H1 (cell line): ENCODE measurements around the gene DAPL1. TPM values are rescaled to one million over a fixed set of nuclear protein-coding genes. Genes with fewer than 3 reads are reported as not detected.

Experiments used
- CTCF ChIA-PET: fragments of 300-600 bp; sonication (Branson Sonifier 250); formaldehyde crosslinking; loops from one replicate; lab custom pipeline; 2021; ENCODE audit not compliant: partially characterized antibody; lab: Charles Lee
- POLR2A ChIA-PET: fragments of 300-600 bp; sonication (Branson Sonifier 250); formaldehyde crosslinking; loops from one replicate; lab custom pipeline; 2021; ENCODE audit warnings: inconsistent platforms; ENCODE audit not compliant: partially characterized antibody; lab: Charles Lee
- DNase-seq, 2 experiments: peaks; one replicate each; pipeline versions ENCODE4 v3.0.0 to v3.0.0-alpha.2; 2010 to 2022; ENCODE audit warnings: low spot score in 2 of 2, low read depth in 1 of 2, mixed read lengths in 1 of 2
- FAIRE-seq: peaks from 2 replicates; lab custom pipeline; 2011; peaks lifted over from hg19 to GRCh38; lab: Jason Lieb, UNC
- H2AFZ ChIP-seq: 2 replicates; pipeline ENCODE4 v1.8.1; 2012; ENCODE audit warnings: low read length, inconsistent platforms
- H2AK5ac ChIP-seq: 2 replicates; pipeline ENCODE4 v1.6.1; 2013; ENCODE audit warnings: low read depth, low read length
- H2BK120ac ChIP-seq: replicated peaks from 2 replicates; pipeline ENCODE3; 2013; ENCODE audit warnings: low read depth, low read length, inconsistent platforms
- H2BK12ac ChIP-seq: 2 replicates; pipeline ENCODE4 v1.6.1; 2013; ENCODE audit warnings: low read depth, low read length
- H2BK15ac ChIP-seq: 2 replicates; pipeline ENCODE4 v1.6.1; 2013; ENCODE audit warnings: low read length
- H2BK20ac ChIP-seq: 2 replicates; pipeline ENCODE4 v1.6.1; 2013; ENCODE audit warnings: low read length
- H2BK5ac ChIP-seq: 2 replicates; pipeline ENCODE4 v1.6.1; 2013; ENCODE audit warnings: low read depth, low read length
- H3K14ac ChIP-seq: 2 replicates; pipeline ENCODE4 v1.6.1; 2013; ENCODE audit warnings: inconsistent platforms; ENCODE audit not compliant: insufficient read length
- H3K18ac ChIP-seq: 2 replicates; pipeline ENCODE4 v1.6.1; 2013; ENCODE audit warnings: low read length; ENCODE audit errors: extremely low read depth
- H3K23ac ChIP-seq: 2 replicates; pipeline ENCODE4 v1.6.1; 2013; ENCODE audit warnings: inconsistent platforms; ENCODE audit not compliant: insufficient read length
- H3K23me2 ChIP-seq: 2 replicates; pipeline ENCODE4 v1.6.1; 2013; ENCODE audit warnings: low read depth, low read length
- H3K27ac ChIP-seq: 2 replicates; pipeline ENCODE4 v1.6.1; 2011; ENCODE audit warnings: low read depth, low read length, inconsistent platforms
- H3K27me3 ChIP-seq, 4 experiments: replicated peaks in 1 of 4; 1 replicate in 1 of 4; 2 replicates in 3 of 4; pipeline versions ENCODE4 v1.6.1 to v1.8.1; 2011 to 2013; ENCODE audit warnings: low read length in 3 of 4, mild to moderate bottlenecking in 3 of 4, inconsistent platforms in 2 of 4, mixed read lengths in 2 of 4, moderate library complexity in 1 of 4; ENCODE audit not compliant: control insufficient read depth in 3 of 4, insufficient read depth in 3 of 4; ENCODE audit errors: extremely low read depth in 1 of 4
- H3K36me3 ChIP-seq, 4 experiments: 2 replicates each; pipeline versions ENCODE4 v1.6.1 to v1.8.1; 2011 to 2013; ENCODE audit warnings: mild to moderate bottlenecking in 4 of 4, low read length in 3 of 4, moderate library complexity in 2 of 4, control low read depth in 1 of 4, inconsistent platforms in 1 of 4; ENCODE audit not compliant: insufficient read depth in 4 of 4, control insufficient read depth in 2 of 4
- H3K4ac ChIP-seq: replicated peaks from 2 replicates; pipeline ENCODE3; 2013; ENCODE audit warnings: low read length, low read depth, mixed read lengths, inconsistent platforms; ENCODE audit not compliant: insufficient read length
- H3K4me1 ChIP-seq, 4 experiments: replicated peaks in 1 of 4; 1 replicate in 1 of 4; 2 replicates in 3 of 4; pipeline versions ENCODE4 v1.6.1 to v1.8.1; 2011 to 2013; ENCODE audit warnings: low read length in 3 of 4, inconsistent platforms in 2 of 4, mixed read lengths in 1 of 4; ENCODE audit not compliant: insufficient read depth in 4 of 4, control insufficient read depth in 3 of 4
- H3K4me2 ChIP-seq, 2 experiments: 2 replicates each; pipeline versions ENCODE4 v1.6.1 to v1.8.1; 2011 to 2013; ENCODE audit warnings: low read depth in 2 of 2, low read length in 2 of 2, control low read depth in 1 of 2, inconsistent platforms in 1 of 2, mild to moderate bottlenecking in 1 of 2; ENCODE audit not compliant: insufficient read depth in 1 of 2
- H3K4me3 ChIP-seq, 4 experiments: fragments of 200-600, 300-600 bp in 1 of 4; sonication (generic), shearing (Covaris generic), sonication (Bioruptor Twin) in 1 of 4; 2 replicates each; pipeline versions ENCODE4 v1.5.1 to v1.8.1; 2011 to 2016; ENCODE audit warnings: low read length in 4 of 4, low read depth in 3 of 4, control low read depth in 2 of 4, inconsistent platforms in 2 of 4, mild to moderate bottlenecking in 2 of 4, mixed read lengths in 1 of 4, moderate library complexity in 1 of 4; ENCODE audit not compliant: insufficient read depth in 2 of 4; ENCODE audit errors: extremely low read depth in 1 of 4
- H3K56ac ChIP-seq: replicated peaks from 2 replicates; pipeline ENCODE3; 2013; ENCODE audit warnings: low read depth, mild to moderate bottlenecking, mixed read lengths, low read length, inconsistent platforms; ENCODE audit not compliant: insufficient read length
- H3K79me1 ChIP-seq: 2 replicates; pipeline ENCODE4 v1.6.1; 2013; ENCODE audit warnings: low read depth, low read length, control low read depth
- H3K79me2 ChIP-seq, 2 experiments: 2 replicates each; pipeline versions ENCODE4 v1.6.1 to v1.8.1; 2012 to 2013; ENCODE audit warnings: low read length in 2 of 2, mild to moderate bottlenecking in 2 of 2, inconsistent platforms in 1 of 2; ENCODE audit not compliant: insufficient read depth in 2 of 2, control insufficient read depth in 1 of 2
- H3K9ac ChIP-seq, 4 experiments: replicated peaks in 1 of 4; 1 replicate in 1 of 4; 2 replicates in 3 of 4; pipeline versions ENCODE4 v1.6.1 to v1.8.1; 2011 to 2013; ENCODE audit warnings: low read depth in 3 of 4, low read length in 3 of 4, control low read depth in 2 of 4, mild to moderate bottlenecking in 2 of 4, moderate library complexity in 2 of 4, inconsistent platforms in 1 of 4; ENCODE audit errors: extremely low read depth in 1 of 4
- H3K9me3 ChIP-seq, 2 experiments: 2 replicates each; pipeline versions ENCODE4 v1.6.1 to v1.8.1; 2012 to 2013; ENCODE audit warnings: mild to moderate bottlenecking in 2 of 2, moderate library complexity in 2 of 2, control low read depth in 1 of 2, inconsistent platforms in 1 of 2, low read depth in 1 of 2, low read length in 1 of 2, mixed read lengths in 1 of 2; ENCODE audit not compliant: insufficient read depth in 2 of 2
- H4K20me1 ChIP-seq, 2 experiments: replicated peaks in 1 of 2; 2 replicates each; pipeline versions ENCODE3 to v1.8.1; 2011 to 2013; ENCODE audit warnings: inconsistent platforms in 2 of 2, low read length in 2 of 2, mild to moderate bottlenecking in 1 of 2; ENCODE audit not compliant: insufficient read depth in 2 of 2, control insufficient read depth in 1 of 2
- H4K5ac ChIP-seq: 2 replicates; pipeline ENCODE4 v1.6.1; 2013; ENCODE audit warnings: low read length, low read depth, mixed read lengths, inconsistent platforms; ENCODE audit not compliant: insufficient read length
- H4K8ac ChIP-seq: 2 replicates; pipeline ENCODE4 v1.8.0; 2013; ENCODE audit warnings: mild to moderate bottlenecking, moderate library complexity, low read length, inconsistent platforms; ENCODE audit not compliant: insufficient read depth; ENCODE audit errors: extremely low read depth
- H4K91ac ChIP-seq: replicated peaks from 2 replicates; pipeline ENCODE3; 2013; ENCODE audit warnings: low read length, mixed read lengths, inconsistent platforms; ENCODE audit not compliant: insufficient read length
- CHD1 ChIP-seq: IDR thresholded peaks from 2 replicates; pipeline ENCODE4 v1.6.1; 2012; ENCODE audit warnings: low read depth, low read length, improper control_type of control experiment
- CREB1 ChIP-seq: IDR thresholded peaks from 2 replicates; pipeline ENCODE4 v1.6.1; 2012; ENCODE audit warnings: inconsistent platforms
- HDAC6 ChIP-seq: IDR thresholded peaks from one replicate; pipeline ENCODE4 v1.7.1; 2012; ENCODE audit warnings: low read depth, mild to moderate bottlenecking, inconsistent platforms, low read length, moderate library complexity
- JUN ChIP-seq: IDR thresholded peaks from 2 replicates; pipeline ENCODE4 v1.6.1; 2011; ENCODE audit warnings: low read depth, mild to moderate bottlenecking, improper control_type of control experiment, low read length
- KDM1A ChIP-seq: fragments of 200-600, 300-600 bp; sonication (generic); IDR thresholded peaks from 2 replicates; pipeline ENCODE4 v1.7.1; 2016; ENCODE audit warnings: mild to moderate bottlenecking, low read length, borderline replicate concordance
- NRF1 ChIP-seq: IDR thresholded peaks from 2 replicates; pipeline ENCODE4 v1.6.1; 2011; ENCODE audit warnings: mild to moderate bottlenecking, low read depth, low read length, improper control_type of control experiment
- POLR2AphosphoS5 ChIP-seq: IDR thresholded peaks from 2 replicates; pipeline ENCODE4 v1.6.1; 2011; ENCODE audit warnings: low read depth, low read length
- RAD21 ChIP-seq, 2 experiments: IDR thresholded peaks in 1 of 2; conservative IDR thresholded peaks in 1 of 2; 2 replicates each; pipeline ENCODE4 v1.6.1; 2011; ENCODE audit warnings: low read depth in 2 of 2, low read length in 2 of 2, improper control_type of control experiment in 1 of 2, inconsistent platforms in 1 of 2, mild to moderate bottlenecking in 1 of 2, moderate library complexity in 1 of 2
- SIN3A ChIP-seq, 2 experiments: IDR thresholded peaks in 1 of 2; conservative IDR thresholded peaks in 1 of 2; 2 replicates each; pipeline ENCODE4 v1.6.1; 2011 to 2012; ENCODE audit warnings: low read length in 2 of 2, improper control_type of control experiment in 1 of 2, low read depth in 1 of 2, mild to moderate bottlenecking in 1 of 2
- SIRT6 ChIP-seq: IDR thresholded peaks from one replicate; pipeline ENCODE4 v1.7.1; 2012; ENCODE audit warnings: low read length, inconsistent platforms
- YY1 ChIP-seq: IDR thresholded peaks from 2 replicates; pipeline ENCODE4 v1.6.1; 2011; ENCODE audit warnings: low read depth, mild to moderate bottlenecking, low read length
- ZNF274 ChIP-seq: IDR thresholded peaks from 2 replicates; pipeline ENCODE4 v1.7.0; 2012; ENCODE audit warnings: low read length, borderline replicate concordance; ENCODE audit errors: extremely low read depth
- WGBS, 2 experiments: shearing (Covaris generic) in 1 of 2; methylation state at CpG; one replicate each; pipeline versions ENCODE4 v1.1.6 to v1.1.7; 2013 to 2015; ENCODE audit warnings: low lambda C conversion rate in 2 of 2, mixed read lengths in 2 of 2, inconsistent platforms in 1 of 2, low coverage in 1 of 2, missing lambda C conversion rate in 1 of 2; ENCODE audit not compliant: insufficient replicate concordance in 2 of 2, insufficient coverage in 1 of 2, insufficient read length in 1 of 2; ENCODE audit errors: extremely low coverage in 1 of 2, missing lambda C conversion rate in 1 of 2; 5-methylcytosine and 5-hydroxymethylcytosine counted together
- polyA plus RNA-seq, 7 experiments: library from polyadenylated mRNA; depleted of rRNA in 3 of 7; stranded (reverse) in 5 of 7; unstranded in 2 of 7; fragments of >200 nt in 5 of 7; fragments of 200-250 nt in 2 of 7; gene quantifications; 1 replicate in 5 of 7; 2 replicates in 1 of 7; 4 replicates in 1 of 7; pipeline versions ENCODE4 v1.2.1 to v1.2.3, GENCODE V29; 2011 to 2013; ENCODE audit warnings: missing spikeins in 2 of 7, mixed read lengths in 2 of 7
- total RNA-seq: library from RNA; stranded (reverse); fragmentation: NEBNext Ultra II Directional; extraction: Animal tissue kit (Norgen Biotek cat#: 25700); gene quantifications from 2 replicates; pipeline ENCODE4 v1.2.1, GENCODE V29; 2021
- TF ChIP-seq, protein P1 (sequence below): IDR thresholded peaks from 2 replicates; pipeline ENCODE4 v1.6.1; 2012; ENCODE audit warnings: low read length, inconsistent platforms

The DAPL1 gene
- total and polyA plus RNA-seq, 2 of the 8 experiments (the other 6 are each of a cell fraction or from before 2014, with no cell fraction given), result not detected

- no peaks in the 10 kb centered on the region for H3K9me3 ChIP-seq
- no peak overlapping the region for H2BK12ac ChIP-seq
- WGBS, 2 experiments, result 79% methylated on average over 1 of the region's 1 CpG; no CpG with 5 or more reads in 1 of the 2 experiments
- H2BK5ac ChIP-seq, result no peak overlapping the region
- H2AFZ ChIP-seq, result no peak overlapping the region
- no peak overlapping the region for H4K91ac ChIP-seq
- H4K20me1 ChIP-seq, result no peaks in the 10 kb centered on the region
- POLR2A ChIA-PET, result interaction anchor here (1.3 kb wide), 1 partner anchor 13 kb away, joined by 3 read pairs; no protein-coding TSS in a partner anchor
- H2AK5ac ChIP-seq, result no peak overlapping the region
- no peak overlapping the region for H3K18ac ChIP-seq
- peaks cover 0 to 3% (median 0%) of the 10 kb centered on the region in 4 experiments; a peak in 1 of 7 replicates for H3K4me1 ChIP-seq
- H3K4ac ChIP-seq, result no peak overlapping the region
- no peak overlapping the region for H3K56ac ChIP-seq
- H4K5ac ChIP-seq, result no peak overlapping the region
- no peak overlapping the region for H3K27ac ChIP-seq
- DNase-seq (no peak), FAIRE-seq (no peak)
- H2BK20ac ChIP-seq, result no peak overlapping the region
- no peaks in the 10 kb centered on the region for H3K23me2 ChIP-seq
- CTCF ChIA-PET, result interaction anchor here (0.6 to 5.1 kb wide), 9 partner anchors 8 to 799 kb away, joined by 3 to 43 read pairs (median 3); no protein-coding TSS in a partner anchor
- no peaks in the 10 kb centered on the region for H3K27me3 ChIP-seq
- H2BK15ac ChIP-seq, result no peak overlapping the region
- no peak overlapping the region for H2BK120ac ChIP-seq
- H3K4me2 ChIP-seq, result no peak overlapping the region
- no peak overlapping the region for H3K23ac ChIP-seq
- H3K9ac ChIP-seq, result no peak overlapping the region
- no peaks in the 10 kb centered on the region for H3K36me3 ChIP-seq
- no peak overlapping the region for H3K4me3 ChIP-seq
- no peaks in the 10 kb centered on the region for H3K79me2 ChIP-seq
- no peaks in the 10 kb centered on the region for H3K79me1 ChIP-seq
- no peak overlapping the region for H3K14ac ChIP-seq
- no peak overlapping the region for H4K8ac ChIP-seq
- no peak for TF ChIP-seq RAD21 (IDR thresholded peaks at IDR 0.05 in 1 of 2, conservative IDR thresholded peaks at IDR 0.05 in 1 of 2; ENCODE audit: low read depth in 2 of 2, low read length in 2 of 2)
- no peak for TF ChIP-seq SIN3A (conservative IDR thresholded peaks at IDR 0.05 in 1 of 2, IDR thresholded peaks at IDR 0.05 in 1 of 2; ENCODE audit: low read depth in 1 of 2, low read length in 2 of 2)
- TF ChIP-seq, protein P1, sequence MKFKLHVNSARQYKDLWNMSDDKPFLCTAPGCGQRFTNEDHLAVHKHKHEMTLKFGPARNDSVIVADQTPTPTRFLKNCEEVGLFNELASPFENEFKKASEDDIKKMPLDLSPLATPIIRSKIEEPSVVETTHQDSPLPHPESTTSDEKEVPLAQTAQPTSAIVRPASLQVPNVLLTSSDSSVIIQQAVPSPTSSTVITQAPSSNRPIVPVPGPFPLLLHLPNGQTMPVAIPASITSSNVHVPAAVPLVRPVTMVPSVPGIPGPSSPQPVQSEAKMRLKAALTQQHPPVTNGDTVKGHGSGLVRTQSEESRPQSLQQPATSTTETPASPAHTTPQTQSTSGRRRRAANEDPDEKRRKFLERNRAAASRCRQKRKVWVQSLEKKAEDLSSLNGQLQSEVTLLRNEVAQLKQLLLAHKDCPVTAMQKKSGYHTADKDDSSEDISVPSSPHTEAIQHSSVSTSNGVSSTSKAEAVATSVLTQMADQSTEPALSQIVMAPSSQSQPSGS, result no peak
- no peak for TF ChIP-seq NRF1
- TF ChIP-seq JUN, result no peak
- no peak for TF ChIP-seq CHD1
- TF ChIP-seq KDM1A, result no peak
- TF ChIP-seq CREB1, result no peak
- TF ChIP-seq HDAC6, result no peak
- TF ChIP-seq ZNF274, result no peak
- TF ChIP-seq YY1, result no peak
- TF ChIP-seq POLR2AphosphoS5, result no peak
- no peak for TF ChIP-seq SIRT6
Observed at GRCh38 chr2:158760887-158761286, 34.2 kb upstream of the DAPL1 start.
